GM19351 (cell line): ENCODE results near the gene PCNX2.

Experiments
- ATAC-seq: cut with Tn5 transposase; IDR thresholded peaks from one replicate; pipeline ENCODE4 v1.9.1; 2021; ENCODE audit warnings: mild to moderate bottlenecking, moderate library complexity; ENCODE audit not compliant: unreplicated experiment

PCNX2 gene, protein sequence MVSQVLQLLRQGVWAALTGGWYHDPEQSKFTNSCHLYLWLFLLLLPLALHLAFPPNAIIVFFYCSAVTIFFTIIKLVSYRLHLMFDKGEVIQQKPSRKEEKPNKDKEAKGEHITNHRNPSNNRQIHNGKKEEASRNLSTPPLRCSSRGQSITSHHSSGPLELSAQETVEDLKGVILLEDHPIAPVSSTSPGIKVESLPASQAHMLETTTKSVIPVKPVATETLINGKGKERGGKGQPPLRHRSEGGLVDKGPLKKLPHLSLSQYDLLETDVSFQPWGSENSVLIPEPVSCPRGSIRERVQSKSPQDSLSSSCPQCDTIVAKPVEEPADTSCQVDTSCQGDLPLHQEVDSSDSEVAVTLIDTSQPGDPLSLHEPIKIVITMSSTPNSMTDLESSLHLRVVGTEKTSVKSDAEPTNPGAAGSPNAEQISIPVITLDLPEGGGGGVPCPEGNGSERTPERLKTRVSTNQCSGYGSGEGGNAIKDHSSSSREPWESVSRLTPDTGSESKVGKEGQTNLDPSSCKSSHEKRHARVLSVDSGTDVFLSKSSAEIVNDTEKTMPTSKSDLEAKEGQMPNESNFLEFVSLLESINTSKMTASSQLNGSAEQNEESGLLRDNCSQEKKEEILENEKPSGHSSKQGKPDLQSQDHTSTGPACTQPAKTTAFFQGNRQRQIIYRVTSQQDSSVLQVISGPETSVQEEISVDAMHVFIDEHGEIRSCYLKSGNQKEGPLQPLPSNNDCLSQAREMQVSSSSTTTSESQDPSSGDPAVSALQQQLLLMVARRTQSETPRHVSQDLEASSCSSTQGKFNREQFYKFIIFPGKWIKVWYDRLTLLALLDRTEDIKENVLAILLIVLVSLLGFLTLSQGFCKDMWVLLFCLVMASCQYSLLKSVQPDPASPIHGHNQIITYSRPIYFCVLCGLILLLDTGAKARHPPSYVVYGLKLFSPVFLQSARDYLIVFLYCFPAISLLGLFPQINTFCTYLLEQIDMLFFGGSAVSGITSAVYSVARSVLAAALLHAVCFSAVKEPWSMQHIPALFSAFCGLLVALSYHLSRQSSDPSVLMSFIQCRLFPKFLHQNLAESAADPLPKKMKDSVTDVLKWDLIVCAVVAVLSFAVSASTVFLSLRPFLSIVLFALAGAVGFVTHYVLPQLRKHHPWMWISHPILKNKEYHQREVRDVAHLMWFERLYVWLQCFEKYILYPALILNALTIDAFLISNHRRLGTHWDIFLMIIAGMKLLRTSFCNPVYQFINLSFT (N-terminal part only)

DNA sequence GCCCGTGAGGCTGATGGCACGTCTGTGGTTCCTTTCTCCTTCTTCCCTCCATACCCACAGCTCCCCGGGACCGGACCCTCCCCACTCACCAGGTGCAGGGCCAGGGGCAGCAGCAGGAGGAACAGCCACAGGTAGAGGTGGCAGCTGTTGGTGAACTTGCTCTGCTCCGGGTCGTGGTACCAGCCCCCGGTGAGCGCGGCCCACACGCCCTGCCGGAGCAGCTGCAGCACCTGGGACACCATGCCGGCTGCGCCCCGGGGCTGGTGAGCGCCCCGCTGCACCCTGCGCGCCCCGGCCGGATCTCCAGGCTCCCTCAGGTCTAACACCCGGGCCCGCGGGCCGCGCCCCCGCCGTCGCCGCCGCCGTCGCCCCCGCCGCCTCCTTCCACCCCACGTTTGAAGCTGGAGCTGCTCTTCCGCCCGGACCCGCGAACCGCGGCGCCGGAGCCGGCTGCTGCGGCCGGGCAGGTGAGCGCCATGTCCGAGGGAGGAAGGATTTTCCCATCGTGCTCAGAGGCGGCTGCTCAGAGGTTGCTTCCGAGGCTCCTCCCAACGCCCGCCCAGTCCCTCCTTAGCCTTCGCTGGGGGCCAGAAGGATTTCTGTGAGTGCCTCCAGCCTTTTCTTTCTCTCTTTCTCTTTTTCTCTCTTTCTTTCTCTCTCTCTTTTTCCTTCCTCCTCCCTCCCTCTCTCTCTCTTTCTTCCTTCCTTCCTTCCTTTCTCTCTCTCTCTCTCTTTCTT lies at the start of gene PCNX2:
TSS of gene PCNX2 (minus strand) at position 489 of the 738 bp plus-strand sequence. CDS start at position 242, 247 bp downstream.
- ATAC-seq, result peak; percentile 92

DNA sequence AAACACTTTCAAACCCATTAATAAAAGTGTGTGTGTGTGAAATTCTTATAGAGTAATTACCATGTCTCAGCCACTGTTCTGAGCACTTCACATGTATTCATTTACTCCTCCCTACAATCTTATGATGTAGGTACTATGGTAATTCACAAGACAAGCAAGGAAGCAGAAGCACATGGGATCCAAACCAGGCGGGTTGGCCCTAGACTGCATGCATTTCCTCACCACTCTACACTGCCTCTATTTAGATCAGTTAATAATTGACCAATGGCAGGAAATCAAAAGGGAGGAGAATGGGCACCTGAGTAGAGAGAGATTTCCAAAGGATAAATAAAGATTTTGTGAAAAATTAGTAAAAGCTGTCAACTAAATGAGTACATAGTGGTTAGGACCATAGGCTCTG lies 47.7 kb upstream of the PCNX2 start:
- ATAC-seq, result no peak

DNA sequence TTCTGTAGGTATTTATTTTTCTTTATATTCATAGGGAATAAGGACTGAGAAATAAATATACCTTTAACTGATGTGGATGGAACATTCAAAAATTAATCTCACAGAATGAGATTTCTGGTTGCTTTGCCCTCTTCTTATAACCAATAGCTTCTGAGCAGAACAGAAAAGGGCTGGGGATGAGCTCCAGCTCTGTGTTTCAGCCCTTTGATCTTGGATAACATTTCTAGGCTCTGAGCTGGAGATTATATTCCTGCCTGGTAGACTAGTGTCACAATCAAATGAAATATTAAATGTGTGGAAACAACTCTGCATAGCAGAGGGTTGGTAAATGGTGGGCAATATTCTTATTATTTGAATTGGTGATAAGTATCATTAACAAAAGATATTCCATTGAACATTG lies 46.6 kb upstream of the PCNX2 start:
- ATAC-seq, result no peak

DNA sequence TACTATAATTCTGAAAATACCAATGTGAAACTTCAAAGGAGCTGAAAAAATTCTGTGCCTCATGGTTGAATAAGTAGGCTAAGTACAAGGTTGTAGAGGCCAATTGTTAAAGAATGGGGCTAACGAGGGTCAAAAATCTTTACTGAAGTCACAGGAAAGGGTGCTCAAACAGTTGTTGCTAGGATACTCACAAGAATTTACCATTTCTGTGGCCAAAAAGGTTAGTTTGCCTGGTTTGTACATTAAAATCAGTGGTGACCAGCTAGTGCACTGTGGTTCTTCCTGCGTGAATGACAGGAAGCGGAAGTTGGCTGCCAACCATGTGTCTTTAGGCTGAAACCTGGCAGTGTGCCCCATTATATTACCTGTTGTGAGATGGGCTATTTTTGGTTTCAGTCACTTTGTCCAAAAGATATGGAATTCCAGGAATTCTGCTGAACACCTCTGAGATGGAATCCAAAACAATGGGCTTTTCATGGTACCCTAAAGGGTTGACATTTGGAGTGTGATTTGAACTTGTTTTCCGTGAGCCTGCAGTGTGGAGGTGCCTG lies 45.5 kb upstream of the PCNX2 start:
- ATAC-seq, result no peak

DNA sequence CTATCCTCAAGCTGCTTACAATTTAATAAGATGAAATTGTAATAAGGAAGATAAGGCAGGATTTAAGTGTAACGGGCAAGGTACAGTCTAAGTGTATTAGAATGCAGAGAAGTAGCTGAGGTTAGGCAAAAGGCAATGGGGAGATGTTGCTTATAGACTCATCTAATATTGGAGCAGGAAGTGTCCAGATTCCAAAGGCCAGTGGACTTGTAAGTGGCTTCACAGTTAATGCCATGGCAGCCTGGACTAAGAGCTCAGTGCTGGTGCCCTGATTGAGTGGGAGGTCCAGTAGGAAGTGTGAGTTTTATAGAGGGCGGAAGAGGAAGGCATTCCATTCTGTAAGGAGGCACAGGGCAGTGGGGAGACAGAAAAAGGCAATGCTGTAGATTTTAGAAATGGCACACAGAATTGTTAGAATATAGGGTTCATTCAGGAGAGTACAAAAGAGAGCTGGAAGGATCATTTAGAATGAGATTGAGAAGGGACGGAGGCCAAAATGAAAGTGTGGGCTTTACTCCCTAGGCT lies 44.6 kb upstream of the PCNX2 start:
- no peak for ATAC-seq

DNA sequence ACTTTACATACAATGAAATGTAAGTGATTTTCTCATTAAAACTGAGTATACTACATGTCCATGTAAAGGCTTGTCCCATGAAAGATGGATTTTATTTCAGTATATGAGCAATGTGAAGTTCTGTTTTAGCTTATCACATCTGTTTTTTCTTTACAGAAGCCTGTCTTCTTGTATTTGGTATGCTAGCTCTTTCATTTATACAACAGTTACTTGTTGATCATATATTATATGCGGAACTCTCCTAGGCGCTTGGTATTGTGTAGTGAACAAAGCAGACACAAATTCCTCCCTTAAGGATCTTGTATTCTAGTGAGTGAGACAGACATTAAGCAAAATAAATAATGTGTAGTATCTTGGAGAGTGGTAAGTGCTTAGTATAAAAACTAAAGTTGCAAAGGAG lies 42.6 kb upstream of the PCNX2 start:
- ATAC-seq, result no peak

DNA sequence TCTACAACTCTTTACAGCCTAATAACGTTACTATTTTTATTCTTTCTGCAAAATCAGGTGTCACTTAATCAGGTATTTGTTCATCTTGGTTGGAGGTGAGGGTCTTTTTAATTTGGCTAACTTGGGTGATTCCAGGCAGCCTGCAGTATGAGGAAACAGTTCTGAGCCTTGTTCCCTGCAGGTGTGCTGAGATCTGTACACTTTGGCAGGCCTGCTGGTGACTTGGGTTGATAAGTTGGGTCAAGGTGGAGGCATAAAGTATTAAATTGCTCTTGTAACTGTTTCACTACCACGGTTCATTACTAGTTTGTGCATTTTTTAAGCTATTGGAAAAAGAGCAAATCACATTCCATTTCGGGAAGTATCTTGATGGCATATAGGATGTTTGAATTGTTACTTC lies 42.0 kb upstream of the PCNX2 start:
- no peak for ATAC-seq

DNA sequence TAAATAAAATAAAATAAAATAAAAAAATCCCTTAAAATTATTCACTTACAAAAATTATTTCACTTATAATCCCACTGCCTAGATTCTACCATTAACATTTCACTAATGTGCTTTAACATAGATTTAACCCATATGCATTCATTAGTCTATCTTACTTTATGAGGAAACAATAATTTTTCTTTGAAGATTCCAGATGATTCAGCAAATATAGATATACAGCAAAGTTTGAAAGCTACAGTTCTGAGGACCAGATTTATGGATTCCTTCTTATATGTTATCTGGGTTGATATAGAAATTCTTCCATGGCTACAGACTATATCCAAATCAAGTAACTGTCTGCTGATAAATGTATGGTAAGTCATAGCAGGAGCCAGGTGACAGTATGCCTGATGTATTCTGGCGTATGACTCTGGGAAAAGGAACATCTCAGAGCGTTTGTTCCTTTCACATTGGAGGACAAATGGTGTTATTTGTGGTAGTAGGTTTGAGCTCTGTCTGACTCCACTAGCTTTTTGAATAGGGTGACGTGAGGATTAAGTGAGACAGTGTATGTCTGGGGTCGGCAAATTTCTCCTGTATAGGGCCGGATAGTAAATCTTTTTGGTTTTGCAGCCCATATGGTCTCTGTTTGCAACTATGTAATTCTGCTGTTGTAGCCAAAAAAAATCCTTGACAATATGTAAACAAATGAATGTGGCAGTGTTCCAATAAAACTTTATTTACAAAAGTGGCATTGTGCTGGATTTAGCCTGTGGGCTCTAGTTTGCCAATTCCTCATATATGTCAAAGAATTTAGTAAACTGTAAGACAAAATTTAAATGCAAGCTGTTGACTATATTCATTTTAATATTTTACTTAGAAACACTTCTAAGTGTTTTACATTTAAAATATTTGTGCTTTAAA lies 41.3 kb upstream of the PCNX2 start:
- no peak for ATAC-seq

DNA sequence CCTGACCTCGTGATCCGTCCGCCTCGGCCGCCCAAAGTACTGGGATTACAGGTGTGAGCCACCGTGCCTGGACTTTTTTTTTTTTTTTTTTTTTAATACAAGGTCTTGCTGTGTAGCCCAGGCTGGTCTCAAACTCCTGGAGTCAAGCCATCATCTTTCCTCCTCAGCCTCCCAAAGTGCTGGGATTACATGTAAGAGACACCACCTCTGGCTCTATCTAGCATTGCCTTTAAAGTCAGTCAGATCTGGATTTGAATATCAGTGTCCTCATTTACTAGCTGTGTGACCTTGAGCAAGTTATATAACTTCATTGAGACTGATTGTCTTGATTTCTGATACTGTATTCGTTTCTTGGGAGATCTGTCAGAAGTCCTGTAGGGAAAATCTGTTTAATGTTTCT lies 38.6 kb upstream of the PCNX2 start:
- no peak for ATAC-seq

DNA sequence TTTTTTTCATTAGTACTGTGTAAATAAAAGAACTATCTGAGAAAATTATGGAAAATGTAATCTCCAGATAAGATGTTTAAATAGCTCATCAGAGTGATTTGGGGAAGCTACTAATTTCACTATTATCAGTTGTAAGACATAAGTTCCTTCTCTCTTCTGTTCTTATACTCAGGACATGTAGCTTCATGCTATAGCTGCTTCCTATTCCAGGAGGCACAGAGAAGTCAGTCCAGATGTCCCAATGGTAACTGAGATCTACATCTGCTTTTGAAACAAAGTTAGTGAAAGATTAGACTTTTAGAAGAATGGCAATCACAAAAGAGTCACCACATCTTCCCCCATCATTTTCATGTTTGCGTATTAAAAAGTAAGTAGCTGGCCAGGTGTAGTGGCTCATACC lies 37.6 kb upstream of the PCNX2 start:
- no peak for ATAC-seq

DNA sequence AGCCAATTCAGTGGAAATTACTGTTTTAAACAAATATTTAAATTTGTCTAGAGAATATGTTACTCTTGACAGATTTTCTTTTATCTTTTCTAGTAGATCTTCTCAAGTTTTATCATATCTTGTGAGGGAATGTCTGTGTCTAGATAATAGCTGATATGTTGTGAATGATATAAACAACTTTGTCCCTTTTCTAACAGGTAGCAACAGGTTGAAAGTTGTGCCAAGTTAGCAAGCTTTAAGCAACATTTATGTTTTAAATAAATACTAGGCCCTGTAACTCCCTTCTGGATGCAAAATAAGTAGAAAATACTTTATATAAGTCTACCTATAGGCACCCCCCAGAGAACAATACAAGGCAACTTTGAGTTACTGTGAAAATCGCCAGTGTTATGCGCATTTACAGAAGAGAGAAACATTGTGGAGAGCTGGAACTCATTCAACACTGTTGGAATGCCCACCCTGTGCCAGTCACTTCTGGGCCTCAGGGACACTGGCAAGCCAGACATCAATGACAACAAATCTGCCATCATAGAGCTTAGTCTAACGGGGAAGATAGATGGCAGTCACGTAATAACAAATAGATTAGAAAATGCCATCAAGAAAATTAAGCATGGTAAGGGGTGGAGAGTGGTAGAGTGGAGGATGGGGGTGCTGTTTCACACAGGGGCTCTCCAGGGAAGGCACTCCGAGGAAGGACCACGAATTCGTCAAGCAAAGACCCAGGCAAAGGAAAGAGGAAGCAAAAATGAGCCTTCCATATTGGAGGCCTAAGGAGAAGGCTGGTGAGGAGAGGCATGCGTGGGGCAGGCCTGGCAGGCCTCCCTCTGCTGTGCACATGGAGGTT lies 36.4 kb upstream of the PCNX2 start:
- ATAC-seq, result no peak

DNA sequence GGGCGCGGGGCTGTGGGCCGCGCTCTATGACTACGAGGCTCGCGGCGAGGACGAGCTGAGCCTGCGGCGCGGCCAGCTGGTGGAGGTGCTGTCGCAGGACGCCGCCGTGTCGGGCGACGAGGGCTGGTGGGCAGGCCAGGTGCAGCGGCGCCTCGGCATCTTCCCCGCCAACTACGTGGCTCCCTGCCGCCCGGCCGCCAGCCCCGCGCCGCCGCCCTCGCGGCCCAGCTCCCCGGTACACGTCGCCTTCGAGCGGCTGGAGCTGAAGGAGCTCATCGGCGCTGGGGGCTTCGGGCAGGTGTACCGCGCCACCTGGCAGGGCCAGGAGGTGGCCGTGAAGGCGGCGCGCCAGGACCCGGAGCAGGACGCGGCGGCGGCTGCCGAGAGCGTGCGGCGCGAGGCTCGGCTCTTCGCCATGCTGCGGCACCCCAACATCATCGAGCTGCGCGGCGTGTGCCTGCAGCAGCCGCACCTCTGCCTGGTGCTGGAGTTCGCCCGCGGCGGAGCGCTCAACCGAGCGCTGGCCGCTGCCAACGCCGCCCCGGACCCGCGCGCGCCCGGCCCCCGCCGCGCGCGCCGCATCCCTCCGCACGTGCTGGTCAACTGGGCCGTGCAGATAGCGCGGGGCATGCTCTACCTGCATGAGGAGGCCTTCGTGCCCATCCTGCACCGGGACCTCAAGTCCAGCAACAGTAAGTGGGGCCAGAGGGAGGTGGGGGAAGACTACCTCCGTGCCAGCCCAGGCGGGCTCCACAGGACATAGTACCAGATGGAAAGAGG lies 32.8 kb upstream of the PCNX2 start:
- peak; percentile 19 for ATAC-seq

DNA sequence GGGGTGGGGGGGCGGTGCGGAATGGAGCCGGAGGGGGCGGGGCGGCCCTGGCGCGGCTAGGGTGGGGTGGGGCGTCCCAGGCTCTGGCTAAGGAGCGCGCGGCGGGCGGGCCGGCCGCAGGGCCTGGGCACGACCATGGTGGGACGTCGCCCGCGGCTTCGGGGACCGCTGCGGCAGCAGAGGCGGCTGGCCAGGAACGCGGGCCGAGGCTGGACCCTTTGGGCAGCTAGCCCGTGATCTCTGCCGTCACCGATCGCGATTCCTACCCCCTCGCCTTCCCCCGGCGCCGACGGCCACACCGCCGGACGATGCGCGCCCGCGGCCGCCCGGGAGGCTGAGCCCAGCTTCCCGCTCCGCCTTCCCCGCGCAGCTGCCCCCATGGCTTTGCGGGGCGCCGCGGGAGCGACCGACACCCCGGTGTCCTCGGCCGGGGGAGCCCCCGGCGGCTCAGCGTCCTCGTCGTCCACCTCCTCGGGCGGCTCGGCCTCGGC lies 32.2 kb upstream of the PCNX2 start, which contains the start of gene MAP3K21:
TSS of gene MAP3K21 (plus strand) at position 74 of the 491 bp plus-strand sequence. CDS start at position 379, 305 bp downstream.
- ATAC-seq, result peak; percentile 41

DNA sequence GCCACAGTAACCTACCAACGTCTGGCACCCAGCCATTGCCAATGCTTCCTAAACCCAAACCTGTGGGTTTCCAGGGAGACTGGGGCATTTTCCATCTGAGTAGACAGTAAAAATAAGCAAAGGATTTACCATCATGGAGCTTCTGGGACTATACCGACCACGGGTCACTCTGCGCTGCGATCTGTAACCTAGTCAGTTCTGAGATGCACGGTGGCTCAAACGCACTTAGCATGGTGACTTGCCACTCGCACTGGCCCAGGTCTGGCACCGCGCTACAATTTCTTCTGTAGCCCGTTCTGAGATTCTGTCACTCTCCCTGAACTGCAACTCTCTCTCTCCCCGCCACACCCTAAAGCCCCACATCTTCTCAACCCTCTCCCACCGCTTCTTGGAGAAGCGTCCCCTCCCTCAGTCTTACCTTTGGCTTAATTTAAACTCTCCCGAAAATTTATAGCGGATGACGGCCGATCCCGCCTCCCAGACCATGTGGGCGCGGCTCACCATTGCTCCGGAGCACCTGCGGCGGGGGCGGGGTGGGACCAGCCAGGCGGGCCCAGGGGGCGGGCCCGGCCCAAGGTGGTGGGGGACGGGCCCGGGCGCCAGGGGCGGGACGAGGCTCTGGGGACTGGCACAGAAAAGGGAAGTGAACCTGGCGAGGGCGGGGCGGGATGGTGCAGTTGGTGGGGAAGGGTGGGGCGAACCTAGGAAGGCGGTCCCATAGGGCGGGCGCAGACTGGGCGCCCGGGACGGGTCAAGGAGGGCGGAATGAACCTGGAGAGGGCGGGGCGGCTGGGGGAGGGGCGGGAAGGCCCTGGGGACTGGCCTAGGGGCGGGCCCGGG lies 31.5 kb upstream of the PCNX2 start:
- peak; percentile 85 for ATAC-seq

DNA sequence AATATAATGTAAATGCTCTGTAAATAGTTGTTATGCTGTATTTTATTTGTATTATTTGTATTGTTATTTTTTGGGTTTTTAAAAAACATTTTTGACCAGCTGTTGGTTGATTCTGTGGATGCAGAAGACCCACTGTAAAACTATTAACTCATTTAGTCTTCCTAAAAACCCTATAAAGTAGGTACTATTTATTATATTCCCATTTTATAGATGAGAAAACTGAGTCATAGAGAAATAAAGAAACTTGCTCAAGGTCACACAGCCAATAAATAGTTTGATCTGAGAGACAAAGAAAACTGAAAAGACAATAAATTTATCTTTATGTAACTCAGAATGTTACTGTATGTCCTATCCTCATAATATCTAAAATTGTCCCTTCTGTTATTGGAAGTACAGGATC lies 30.8 kb upstream of the PCNX2 start:
- no peak for ATAC-seq

DNA sequence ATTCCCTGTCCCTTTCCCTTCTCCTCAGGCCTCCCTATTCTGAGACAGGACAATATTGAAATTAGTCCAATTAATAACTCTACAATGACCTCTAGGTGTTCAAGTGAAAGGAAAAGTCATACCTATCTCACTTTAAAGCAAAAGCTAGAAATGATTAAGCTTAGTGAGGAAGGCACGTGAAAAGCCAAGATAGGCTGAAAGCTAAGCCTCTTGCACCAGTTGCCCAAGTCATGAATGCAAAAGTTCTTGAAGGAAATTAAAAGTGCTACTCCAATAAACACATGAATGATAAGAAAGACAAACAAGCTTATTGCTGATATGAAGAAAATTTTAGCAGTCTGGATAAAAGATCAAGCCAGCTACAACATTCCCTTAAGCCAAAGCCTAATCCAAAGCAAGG lies 28.2 kb upstream of the PCNX2 start:
- no peak for ATAC-seq
